PFSK-1 (cell line): ENCODE measurements around the gene ARPP21.

Experiments used
- POLR2AphosphoS5 ChIP-seq: IDR thresholded peaks from 2 replicates; pipeline ENCODE4 v1.6.1; 2012; ENCODE audit warnings: low read depth, mild to moderate bottlenecking, control low read depth, low read length, moderate library complexity
- TAF1 ChIP-seq: IDR thresholded peaks from 2 replicates; pipeline ENCODE4 v1.6.1; 2012; ENCODE audit warnings: low read length, control low read depth, borderline replicate concordance; ENCODE audit not compliant: insufficient read depth

DNA sequence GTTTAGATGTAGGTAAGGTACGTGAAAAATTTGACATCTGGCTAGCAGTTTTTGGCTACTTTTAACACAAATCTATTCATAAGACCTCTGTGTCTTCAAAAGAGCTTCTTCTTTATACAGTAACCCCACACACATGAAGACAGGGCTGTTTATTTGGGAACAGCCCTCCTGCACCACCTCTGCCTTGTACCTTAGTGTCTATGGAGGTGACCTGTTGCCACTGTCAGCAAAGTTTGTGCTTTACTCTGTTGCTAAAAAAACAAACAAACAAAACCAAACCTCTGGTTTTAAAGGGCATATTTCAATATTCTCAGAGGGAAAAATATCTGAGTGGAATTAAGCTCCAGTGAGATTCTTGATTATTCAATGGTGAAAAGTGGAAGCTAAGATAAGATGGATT lies 122.0 kb downstream of the ARPP21 start:
- TF ChIP-seq POLR2AphosphoS5 = no peak
- TF ChIP-seq TAF1 = no peak
